ENCODE measurements around the gene SLC35G1. TPM values are rescaled to one million over a fixed set of nuclear protein-coding genes. Genes with fewer than 3 reads are reported as not detected.

Gene SLC35G1
- total and polyA plus RNA-seq, 2 of the 13 experiments (the other 11 are each of a cell fraction or from before 2014, with no cell fraction given): 2.5 to 4.5 TPM

DNA sequence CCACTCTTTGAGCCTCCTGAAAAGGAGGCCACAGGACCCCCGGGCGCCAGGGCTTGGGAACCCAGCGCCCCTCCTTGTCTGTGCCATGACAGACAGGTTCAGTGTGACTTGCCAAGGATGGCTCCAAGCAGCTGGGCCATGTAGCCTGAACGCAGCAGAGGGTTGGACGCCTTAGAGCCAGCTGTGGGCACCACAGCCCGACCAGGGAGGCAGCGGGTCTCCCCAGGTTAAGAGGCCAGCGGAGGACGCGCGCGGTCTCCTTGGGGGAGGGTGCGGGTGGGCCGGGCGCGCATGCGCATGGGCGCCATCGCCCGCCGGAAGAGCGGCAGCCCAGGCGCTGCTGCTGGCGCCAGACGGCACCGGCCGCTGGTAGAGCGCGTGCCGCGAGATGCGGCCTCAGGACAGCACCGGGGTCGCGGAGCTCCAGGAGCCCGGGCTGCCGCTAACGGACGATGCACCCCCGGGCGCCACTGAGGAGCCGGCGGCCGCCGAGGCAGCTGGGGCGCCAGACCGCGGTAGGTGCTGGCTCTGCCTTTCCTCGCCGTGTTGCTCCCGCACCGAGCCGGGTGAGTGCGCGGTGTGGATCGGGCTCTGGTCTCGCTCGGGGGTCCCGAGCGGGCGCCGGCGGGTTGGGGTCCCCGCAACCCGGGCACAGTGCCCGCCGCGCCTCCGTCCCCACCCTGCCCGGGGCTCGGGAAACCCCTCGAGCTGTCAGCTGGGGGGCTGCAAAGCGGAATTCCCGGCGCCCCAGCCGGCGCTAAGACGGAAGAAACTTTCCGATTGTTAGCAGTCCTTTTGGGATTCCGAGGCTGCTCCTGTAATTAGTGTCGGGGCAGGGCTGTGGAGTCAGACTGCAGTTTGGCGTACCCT lies at the start of gene SLC35G1 (continued):
- TF ChIP-seq, protein P1, sequence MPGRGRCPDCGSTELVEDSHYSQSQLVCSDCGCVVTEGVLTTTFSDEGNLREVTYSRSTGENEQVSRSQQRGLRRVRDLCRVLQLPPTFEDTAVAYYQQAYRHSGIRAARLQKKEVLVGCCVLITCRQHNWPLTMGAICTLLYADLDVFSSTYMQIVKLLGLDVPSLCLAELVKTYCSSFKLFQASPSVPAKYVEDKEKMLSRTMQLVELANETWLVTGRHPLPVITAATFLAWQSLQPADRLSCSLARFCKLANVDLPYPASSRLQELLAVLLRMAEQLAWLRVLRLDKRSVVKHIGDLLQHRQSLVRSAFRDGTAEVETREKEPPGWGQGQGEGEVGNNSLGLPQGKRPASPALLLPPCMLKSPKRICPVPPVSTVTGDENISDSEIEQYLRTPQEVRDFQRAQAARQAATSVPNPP (CRISPR knock-in tag; IDR thresholded peaks at IDR 0.05): no peak; the same call in 1 of the 2 replicates
- TF ChIP-seq ZNF792 (CRISPR knock-in tag; IDR thresholded peaks at IDR 0.05) (no peak), ZNF333 (CRISPR knock-in tag; IDR thresholded peaks at IDR 0.05; ENCODE audit: borderline replicate concordance) (no peak), HIVEP1 (CRISPR knock-in tag; IDR thresholded peaks at IDR 0.05) (no peak), ZNF563 (CRISPR knock-in tag; IDR thresholded peaks at IDR 0.05) (peak; percentile 25; the same call in 1 of the 2 replicates), ISX (CRISPR knock-in tag; conservative IDR thresholded peaks at IDR 0.05) (no peak), MBD4 (IDR thresholded peaks at IDR 0.05; ENCODE audit: borderline replicate concordance, low read length) (no peak), SPEN (CRISPR knock-in tag; IDR thresholded peaks at IDR 0.05; ENCODE audit: low read depth) (0 out of 2 replicates have a peak, but pooled peaks have one; percentile 45), SOX13 (IDR thresholded peaks at IDR 0.05) (no peak), SOX13 (CRISPR knock-in tag; conservative IDR thresholded peaks at IDR 0.05 in 1 of 2, IDR thresholded peaks at IDR 0.05 in 1 of 2) (no peak), NAIF1 (CRISPR knock-in tag; IDR thresholded peaks at IDR 0.05; ENCODE audit: borderline replicate concordance) (no peak), NR2F2 (IDR thresholded peaks at IDR 0.05; ENCODE audit: borderline replicate concordance, low read depth) (no peak), SAP130 (CRISPR knock-in tag; IDR thresholded peaks at IDR 0.05; ENCODE audit: low read depth) (peak; percentile 58; the same call in 1 of the 2 replicates), YY1 (IDR thresholded peaks at IDR 0.05; ENCODE audit: insufficient read depth, insufficient replicate concordance, low read depth, low read length) (no peak)
- TF ChIP-seq, protein P2, sequence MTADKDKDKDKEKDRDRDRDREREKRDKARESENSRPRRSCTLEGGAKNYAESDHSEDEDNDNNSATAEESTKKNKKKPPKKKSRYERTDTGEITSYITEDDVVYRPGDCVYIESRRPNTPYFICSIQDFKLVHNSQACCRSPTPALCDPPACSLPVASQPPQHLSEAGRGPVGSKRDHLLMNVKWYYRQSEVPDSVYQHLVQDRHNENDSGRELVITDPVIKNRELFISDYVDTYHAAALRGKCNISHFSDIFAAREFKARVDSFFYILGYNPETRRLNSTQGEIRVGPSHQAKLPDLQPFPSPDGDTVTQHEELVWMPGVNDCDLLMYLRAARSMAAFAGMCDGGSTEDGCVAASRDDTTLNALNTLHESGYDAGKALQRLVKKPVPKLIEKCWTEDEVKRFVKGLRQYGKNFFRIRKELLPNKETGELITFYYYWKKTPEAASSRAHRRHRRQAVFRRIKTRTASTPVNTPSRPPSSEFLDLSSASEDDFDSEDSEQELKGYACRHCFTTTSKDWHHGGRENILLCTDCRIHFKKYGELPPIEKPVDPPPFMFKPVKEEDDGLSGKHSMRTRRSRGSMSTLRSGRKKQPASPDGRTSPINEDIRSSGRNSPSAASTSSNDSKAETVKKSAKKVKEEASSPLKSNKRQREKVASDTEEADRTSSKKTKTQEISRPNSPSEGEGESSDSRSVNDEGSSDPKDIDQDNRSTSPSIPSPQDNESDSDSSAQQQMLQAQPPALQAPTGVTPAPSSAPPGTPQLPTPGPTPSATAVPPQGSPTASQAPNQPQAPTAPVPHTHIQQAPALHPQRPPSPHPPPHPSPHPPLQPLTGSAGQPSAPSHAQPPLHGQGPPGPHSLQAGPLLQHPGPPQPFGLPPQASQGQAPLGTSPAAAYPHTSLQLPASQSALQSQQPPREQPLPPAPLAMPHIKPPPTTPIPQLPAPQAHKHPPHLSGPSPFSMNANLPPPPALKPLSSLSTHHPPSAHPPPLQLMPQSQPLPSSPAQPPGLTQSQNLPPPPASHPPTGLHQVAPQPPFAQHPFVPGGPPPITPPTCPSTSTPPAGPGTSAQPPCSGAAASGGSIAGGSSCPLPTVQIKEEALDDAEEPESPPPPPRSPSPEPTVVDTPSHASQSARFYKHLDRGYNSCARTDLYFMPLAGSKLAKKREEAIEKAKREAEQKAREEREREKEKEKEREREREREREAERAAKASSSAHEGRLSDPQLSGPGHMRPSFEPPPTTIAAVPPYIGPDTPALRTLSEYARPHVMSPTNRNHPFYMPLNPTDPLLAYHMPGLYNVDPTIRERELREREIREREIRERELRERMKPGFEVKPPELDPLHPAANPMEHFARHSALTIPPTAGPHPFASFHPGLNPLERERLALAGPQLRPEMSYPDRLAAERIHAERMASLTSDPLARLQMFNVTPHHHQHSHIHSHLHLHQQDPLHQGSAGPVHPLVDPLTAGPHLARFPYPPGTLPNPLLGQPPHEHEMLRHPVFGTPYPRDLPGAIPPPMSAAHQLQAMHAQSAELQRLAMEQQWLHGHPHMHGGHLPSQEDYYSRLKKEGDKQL (CRISPR knock-in tag; IDR thresholded peaks at IDR 0.05; ENCODE audit: low read depth): no peak
- TF ChIP-seq, protein P3, sequence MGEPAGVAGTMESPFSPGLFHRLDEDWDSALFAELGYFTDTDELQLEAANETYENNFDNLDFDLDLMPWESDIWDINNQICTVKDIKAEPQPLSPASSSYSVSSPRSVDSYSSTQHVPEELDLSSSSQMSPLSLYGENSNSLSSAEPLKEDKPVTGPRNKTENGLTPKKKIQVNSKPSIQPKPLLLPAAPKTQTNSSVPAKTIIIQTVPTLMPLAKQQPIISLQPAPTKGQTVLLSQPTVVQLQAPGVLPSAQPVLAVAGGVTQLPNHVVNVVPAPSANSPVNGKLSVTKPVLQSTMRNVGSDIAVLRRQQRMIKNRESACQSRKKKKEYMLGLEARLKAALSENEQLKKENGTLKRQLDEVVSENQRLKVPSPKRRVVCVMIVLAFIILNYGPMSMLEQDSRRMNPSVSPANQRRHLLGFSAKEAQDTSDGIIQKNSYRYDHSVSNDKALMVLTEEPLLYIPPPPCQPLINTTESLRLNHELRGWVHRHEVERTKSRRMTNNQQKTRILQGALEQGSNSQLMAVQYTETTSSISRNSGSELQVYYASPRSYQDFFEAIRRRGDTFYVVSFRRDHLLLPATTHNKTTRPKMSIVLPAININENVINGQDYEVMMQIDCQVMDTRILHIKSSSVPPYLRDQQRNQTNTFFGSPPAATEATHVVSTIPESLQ (CRISPR knock-in tag; conservative IDR thresholded peaks at IDR 0.05): no peak
- TF ChIP-seq, protein P4, sequence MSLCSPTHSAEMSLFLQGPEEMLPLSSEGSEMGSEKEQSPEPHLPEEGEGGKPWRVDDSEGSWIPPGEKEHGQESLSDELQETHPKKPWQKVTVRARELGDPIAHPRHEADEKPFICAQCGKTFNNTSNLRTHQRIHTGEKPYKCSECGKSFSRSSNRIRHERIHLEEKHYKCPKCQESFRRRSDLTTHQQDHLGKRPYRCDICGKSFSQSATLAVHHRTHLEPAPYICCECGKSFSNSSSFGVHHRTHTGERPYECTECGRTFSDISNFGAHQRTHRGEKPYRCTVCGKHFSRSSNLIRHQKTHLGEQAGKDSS (CRISPR knock-in tag; IDR thresholded peaks at IDR 0.05; ENCODE audit: borderline replicate concordance, low read depth): peak; percentile 70; the same call in 1 of the 2 replicates

All from HepG2 (cell line).